ENCODE data around the gene PDZD8.
"Not testable (repeated sequence)": the region's sequence is repeated elsewhere in the genome, so short reads cannot be mapped to it uniquely, and the experiment has no call there.

PDZD8 gene

GRCh38 chr10:117312430-117312829 lies 62.8 kb downstream of the PDZD8 start:
- DNase-seq = no peak
- intact Hi-C loops (cut with DNase I) = no loop called here

GRCh38 chr10:117311261-117311660 lies 64.0 kb downstream of the PDZD8 start:
- intact Hi-C loops (cut with DNase I) = no loop called here
- DNase-seq = no peak

- intact Hi-C loops (cut with DNase I) = no loop called here
- no peak for DNase-seq
Measured at GRCh38 chr10:117306674-117307073, 68.6 kb downstream of the PDZD8 start.

- intact Hi-C loops (cut with DNase I); DNase-seq: not testable (repeated sequence)
Measured at GRCh38 chr10:117303451-117303850, 71.8 kb downstream of the PDZD8 start.

- intact Hi-C loops (cut with DNase I) = no loop called here
- no peak for DNase-seq
Measured at GRCh38 chr10:117300671-117301070, 74.6 kb downstream of the PDZD8 start.

- DNase-seq = no peak
- intact Hi-C loops (cut with DNase I) = no loop called here
Measured at GRCh38 chr10:117299435-117299834, 75.8 kb downstream of the PDZD8 start.

GRCh38 chr10:117298219-117298618 lies 77.0 kb downstream of the PDZD8 start:
- intact Hi-C loops (cut with DNase I) = no loop called here
- no peak for DNase-seq

GRCh38 chr10:117294735-117295134 lies 80.5 kb downstream of the PDZD8 start:
- intact Hi-C loops (cut with DNase I) = no loop called here
- DNase-seq = no peak

- no peak for DNase-seq
- intact Hi-C loops (cut with DNase I) = no loop called here
Measured at GRCh38 chr10:117294039-117294645, 81.1 kb downstream of the PDZD8 start.

GRCh38 chr10:117290872-117291271 lies 84.4 kb downstream of the PDZD8 start:
- intact Hi-C loops (cut with DNase I); DNase-seq: not testable (repeated sequence)

GRCh38 chr10:117284716-117285494 lies 90.3 kb downstream of the PDZD8 start:
- no peak for DNase-seq
- intact Hi-C loops (cut with DNase I) = no loop called here

- intact Hi-C loops (cut with DNase I) = no loop called here
- no peak for DNase-seq
Measured at GRCh38 chr10:117277675-117278074, 97.6 kb downstream of the PDZD8 start.

GRCh38 chr10:117275121-117275520 lies 100.1 kb downstream of the PDZD8 start:
- no peak for DNase-seq

GRCh38 chr10:117274509-117274908 lies 100.7 kb downstream of the PDZD8 start:
- no peak for DNase-seq
- intact Hi-C loops (cut with DNase I) = no loop called here

More at GRCh38 chr10:117275121-117275520, 100.1 kb downstream of the PDZD8 start:
- intact Hi-C loops (cut with DNase I) = no loop called here

- intact Hi-C loops (cut with DNase I) = no loop called here
- no peak for DNase-seq
Measured at GRCh38 chr10:117273980-117274379, 101.3 kb downstream of the PDZD8 start.

- intact Hi-C loops (cut with DNase I) = no loop called here
- DNase-seq = no peak
Measured at GRCh38 chr10:117272195-117273076, 102.8 kb downstream of the PDZD8 start.

GRCh38 chr10:117271427-117271826 lies 103.8 kb downstream of the PDZD8 start:
- DNase-seq = no peak
- intact Hi-C loops (cut with DNase I) = no loop called here

GRCh38 chr10:117268907-117269306 lies 106.3 kb downstream of the PDZD8 start:
- intact Hi-C loops (cut with DNase I) = no loop called here
- DNase-seq = no peak

GRCh38 chr10:117268258-117268657 lies 107.0 kb downstream of the PDZD8 start:
- no peak for DNase-seq
- intact Hi-C loops (cut with DNase I) = no loop called here

GRCh38 chr10:117266812-117267211 lies 108.4 kb downstream of the PDZD8 start:
- intact Hi-C loops (cut with DNase I) = no loop called here
- DNase-seq = no peak
